HepG2 (cell line): ENCODE measurements around the gene IL1A. TPM values are rescaled to one million over a fixed set of nuclear protein-coding genes. Genes with fewer than 3 reads are reported as not detected.
A peak's percentile ranks its signal among the peaks of the same experiment; 100 is the strongest.

ENCODE experiments used
- ATM ChIP-seq: fragments of 450-650 bp; IDR thresholded peaks from 2 replicates; pipeline ENCODE4 v1.7.1; 2017; ENCODE audit warnings: mild to moderate bottlenecking, borderline replicate concordance
- BORCS8-MEF2B ChIP-seq: sonication (generic); formaldehyde crosslinking; IDR thresholded peaks from 2 replicates; pipeline ENCODE4 v1.8.0; 2022; ENCODE audit warnings: mild to moderate bottlenecking, missing genetic modification reagents
- CBX1 ChIP-seq: IDR thresholded peaks from one replicate; pipeline ENCODE4 v1.6.1; 2016; ENCODE audit warnings: antibody characterized with exemption, low read depth
- ELF4 ChIP-seq: sonication (generic); formaldehyde crosslinking; IDR thresholded peaks from 2 replicates; pipeline ENCODE4 v1.5.0; 2020; ENCODE audit warnings: missing genetic modification reagents, mild to moderate bottlenecking, moderate library complexity, borderline replicate concordance
- ETV5 ChIP-seq: IDR thresholded peaks from 2 replicates; pipeline ENCODE4 v1.6.1; 2018; ENCODE audit warnings: missing biosample characterization, missing genetic modification reagents, inconsistent platforms, borderline replicate concordance
- FOXK1 ChIP-seq: sonication (generic); formaldehyde crosslinking; IDR thresholded peaks from 2 replicates; pipeline ENCODE4 v1.4.0; 2020; ENCODE audit warnings: low read depth, missing genetic modification reagents, borderline replicate concordance
- MLLT10 ChIP-seq: sonication (generic); formaldehyde crosslinking; IDR thresholded peaks from 2 replicates; pipeline ENCODE4 v1.4.0; 2020; ENCODE audit warnings: missing genetic modification reagents
- POGZ ChIP-seq: sonication (generic); formaldehyde crosslinking; IDR thresholded peaks from 2 replicates; pipeline ENCODE4 v1.4.0; 2020; ENCODE audit warnings: mild to moderate bottlenecking, missing genetic modification reagents
- RXRB ChIP-seq: IDR thresholded peaks from 2 replicates; pipeline ENCODE4 v1.6.1; 2016; ENCODE audit warnings: borderline replicate concordance, missing genetic modification reagents, missing compliant biosample characterization
- TGIF2 ChIP-seq: IDR thresholded peaks from 2 replicates; pipeline ENCODE4 v1.6.1; 2016; ENCODE audit warnings: control low read depth, missing compliant biosample characterization
- ZFP1 ChIP-seq: IDR thresholded peaks from 2 replicates; pipeline ENCODE4 v1.6.1; 2016
- ZNF3 ChIP-seq: IDR thresholded peaks from 2 replicates; pipeline ENCODE4 v1.7.0; 2017; ENCODE audit warnings: inconsistent platforms
- ZNF496 ChIP-seq: sonication (generic); formaldehyde crosslinking; IDR thresholded peaks from 2 replicates; pipeline ENCODE4 v1.8.1; 2023; ENCODE audit warnings: mild to moderate bottlenecking, moderate library complexity, missing genetic modification reagents; ENCODE audit not compliant: insufficient replicate concordance
- ZNF549 ChIP-seq: sonication (generic); formaldehyde crosslinking; IDR thresholded peaks from 2 replicates; pipeline ENCODE4 v1.5.0; 2020; ENCODE audit warnings: missing genetic modification reagents
- polyA plus RNA-seq, 8 experiments: library from polyadenylated mRNA; depleted of rRNA in 3 of 8; stranded (reverse) in 7 of 8; unstranded in 1 of 8; fragments of >200 nt; fragmentation: Illumina TruSeq in 4 of 8; extraction: Trizol in 4 of 8; gene quantifications; 2 replicates each; pipeline versions ENCODE4 v1.2.1 to v1.2.3, GENCODE V29; 2011 to 2016; ENCODE audit warnings: low read depth in 4 of 8, missing spikeins in 1 of 8, mixed read lengths in 1 of 8; ENCODE audit not compliant: insufficient read depth in 1 of 8
- total RNA-seq, 5 experiments: library from RNA; depleted of rRNA; stranded (reverse); fragments of >200 nt; fragmentation: Illumina TruSeq; extraction: Trizol; gene quantifications; 2 replicates each; pipeline ENCODE4 v1.2.3, GENCODE V29; 2016; ENCODE audit warnings: low read depth in 1 of 5
- TF ChIP-seq, protein P1 (sequence below): sonication (generic); formaldehyde crosslinking; IDR thresholded peaks from 2 replicates; pipeline ENCODE4 v1.5.0; 2020; ENCODE audit warnings: mild to moderate bottlenecking, missing genetic modification reagents, borderline replicate concordance
- TF ChIP-seq, protein P2 (sequence below): sonication (generic); formaldehyde crosslinking; IDR thresholded peaks from 2 replicates; pipeline ENCODE4 v1.8.0; 2022; ENCODE audit warnings: mild to moderate bottlenecking, missing genetic modification reagents, moderate library complexity
- TF ChIP-seq, protein P3 (sequence below): sonication (generic); formaldehyde crosslinking; conservative IDR thresholded peaks from 2 replicates; pipeline ENCODE4 v1.8.0; 2022; ENCODE audit warnings: mild to moderate bottlenecking, moderate library complexity, missing genetic modification reagents
- TF ChIP-seq, protein P4 (sequence below): conservative IDR thresholded peaks from 2 replicates; pipeline ENCODE4 v1.6.1; 2018; ENCODE audit warnings: missing genetic modification reagents
- TF ChIP-seq, protein P5 (sequence below): sonication (generic); formaldehyde crosslinking; IDR thresholded peaks from 2 replicates; pipeline ENCODE4 v1.4.0; 2020; ENCODE audit warnings: missing genetic modification reagents

IL1A gene
- total and polyA plus RNA-seq, 2 of the 13 experiments (the other 11 are each of a cell fraction or from before 2014, with no cell fraction given), result not detected

DNA sequence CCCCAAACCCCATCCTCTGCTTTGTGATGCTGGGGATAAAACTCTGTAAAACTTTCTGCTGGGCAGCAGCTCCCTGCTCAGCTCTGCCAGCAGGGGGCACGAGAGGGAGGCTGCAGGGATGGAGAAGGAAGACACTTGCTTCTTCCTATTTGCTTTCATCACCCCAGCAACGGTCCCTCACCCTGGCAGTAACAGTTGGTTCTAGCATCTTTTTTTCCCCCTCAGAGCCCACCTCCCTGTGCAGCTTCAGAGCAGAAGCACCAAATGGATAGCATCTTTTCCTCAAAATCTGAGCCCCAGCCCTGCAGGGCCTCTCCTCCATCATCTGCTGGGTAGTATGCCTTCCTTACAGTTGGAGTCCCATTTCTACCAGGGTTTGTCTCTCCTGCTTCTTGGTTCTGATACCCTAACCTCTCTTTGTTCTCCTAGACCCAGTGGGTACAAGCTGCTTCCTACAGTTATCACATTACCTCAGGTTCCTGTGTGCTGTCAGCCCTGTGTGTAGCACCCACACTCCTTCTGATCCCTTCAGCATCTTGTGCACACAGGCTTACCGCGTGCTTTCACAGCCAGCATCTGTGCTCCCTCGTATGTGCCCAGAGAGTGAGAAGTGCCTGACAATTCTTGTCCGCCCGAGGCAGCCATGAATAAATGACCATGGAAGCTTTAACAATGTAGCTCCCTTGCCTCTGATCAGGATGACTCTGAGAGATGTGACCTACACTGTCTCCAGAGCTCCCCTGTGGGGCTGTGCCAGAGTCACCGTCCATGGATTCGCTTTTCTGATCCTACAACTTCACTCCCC, 34.3 kb downstream of the IL1A start (continued):
- TF ChIP-seq, protein P1, sequence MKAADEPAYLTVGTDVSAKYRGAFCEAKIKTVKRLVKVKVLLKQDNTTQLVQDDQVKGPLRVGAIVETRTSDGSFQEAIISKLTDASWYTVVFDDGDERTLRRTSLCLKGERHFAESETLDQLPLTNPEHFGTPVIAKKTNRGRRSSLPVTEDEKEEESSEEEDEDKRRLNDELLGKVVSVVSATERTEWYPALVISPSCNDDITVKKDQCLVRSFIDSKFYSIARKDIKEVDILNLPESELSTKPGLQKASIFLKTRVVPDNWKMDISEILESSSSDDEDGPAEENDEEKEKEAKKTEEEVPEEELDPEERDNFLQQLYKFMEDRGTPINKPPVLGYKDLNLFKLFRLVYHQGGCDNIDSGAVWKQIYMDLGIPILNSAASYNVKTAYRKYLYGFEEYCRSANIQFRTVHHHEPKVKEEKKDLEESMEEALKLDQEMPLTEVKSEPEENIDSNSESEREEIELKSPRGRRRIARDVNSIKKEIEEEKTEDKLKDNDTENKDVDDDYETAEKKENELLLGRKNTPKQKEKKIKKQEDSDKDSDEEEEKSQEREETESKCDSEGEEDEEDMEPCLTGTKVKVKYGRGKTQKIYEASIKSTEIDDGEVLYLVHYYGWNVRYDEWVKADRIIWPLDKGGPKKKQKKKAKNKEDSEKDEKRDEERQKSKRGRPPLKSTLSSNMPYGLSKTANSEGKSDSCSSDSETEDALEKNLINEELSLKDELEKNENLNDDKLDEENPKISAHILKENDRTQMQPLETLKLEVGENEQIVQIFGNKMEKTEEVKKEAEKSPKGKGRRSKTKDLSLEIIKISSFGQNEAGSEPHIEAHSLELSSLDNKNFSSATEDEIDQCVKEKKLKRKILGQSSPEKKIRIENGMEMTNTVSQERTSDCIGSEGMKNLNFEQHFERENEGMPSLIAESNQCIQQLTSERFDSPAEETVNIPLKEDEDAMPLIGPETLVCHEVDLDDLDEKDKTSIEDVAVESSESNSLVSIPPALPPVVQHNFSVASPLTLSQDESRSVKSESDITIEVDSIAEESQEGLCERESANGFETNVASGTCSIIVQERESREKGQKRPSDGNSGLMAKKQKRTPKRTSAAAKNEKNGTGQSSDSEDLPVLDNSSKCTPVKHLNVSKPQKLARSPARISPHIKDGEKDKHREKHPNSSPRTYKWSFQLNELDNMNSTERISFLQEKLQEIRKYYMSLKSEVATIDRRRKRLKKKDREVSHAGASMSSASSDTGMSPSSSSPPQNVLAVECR (CRISPR knock-in tag), result no peak; the same call in 1 of the 2 replicates
- TF ChIP-seq ATM (no peak), ZNF496 (CRISPR knock-in tag) (no peak), RXRB (CRISPR knock-in tag) (peak; percentile 65; the same call in 1 of the 2 replicates), ETV5 (CRISPR knock-in tag) (peak; percentile 20; the same call in 1 of the 2 replicates), POGZ (CRISPR knock-in tag) (no peak), MLLT10 (CRISPR knock-in tag) (no peak), ZFP1 (CRISPR knock-in tag) (no peak), ZNF549 (CRISPR knock-in tag) (no peak), FOXK1 (peak; percentile 28; the same call in 1 of the 2 replicates), ELF4 (CRISPR knock-in tag) (no peak), BORCS8-MEF2B (CRISPR knock-in tag) (no peak), CBX1 (no peak), TGIF2 (CRISPR knock-in tag) (peak; percentile 59; the same call in 1 of the 2 replicates), ZNF3 (no peak)
- TF ChIP-seq, protein P2, sequence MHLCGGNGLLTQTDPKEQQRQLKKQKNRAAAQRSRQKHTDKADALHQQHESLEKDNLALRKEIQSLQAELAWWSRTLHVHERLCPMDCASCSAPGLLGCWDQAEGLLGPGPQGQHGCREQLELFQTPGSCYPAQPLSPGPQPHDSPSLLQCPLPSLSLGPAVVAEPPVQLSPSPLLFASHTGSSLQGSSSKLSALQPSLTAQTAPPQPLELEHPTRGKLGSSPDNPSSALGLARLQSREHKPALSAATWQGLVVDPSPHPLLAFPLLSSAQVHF (CRISPR knock-in tag), result no peak
- TF ChIP-seq, protein P3, sequence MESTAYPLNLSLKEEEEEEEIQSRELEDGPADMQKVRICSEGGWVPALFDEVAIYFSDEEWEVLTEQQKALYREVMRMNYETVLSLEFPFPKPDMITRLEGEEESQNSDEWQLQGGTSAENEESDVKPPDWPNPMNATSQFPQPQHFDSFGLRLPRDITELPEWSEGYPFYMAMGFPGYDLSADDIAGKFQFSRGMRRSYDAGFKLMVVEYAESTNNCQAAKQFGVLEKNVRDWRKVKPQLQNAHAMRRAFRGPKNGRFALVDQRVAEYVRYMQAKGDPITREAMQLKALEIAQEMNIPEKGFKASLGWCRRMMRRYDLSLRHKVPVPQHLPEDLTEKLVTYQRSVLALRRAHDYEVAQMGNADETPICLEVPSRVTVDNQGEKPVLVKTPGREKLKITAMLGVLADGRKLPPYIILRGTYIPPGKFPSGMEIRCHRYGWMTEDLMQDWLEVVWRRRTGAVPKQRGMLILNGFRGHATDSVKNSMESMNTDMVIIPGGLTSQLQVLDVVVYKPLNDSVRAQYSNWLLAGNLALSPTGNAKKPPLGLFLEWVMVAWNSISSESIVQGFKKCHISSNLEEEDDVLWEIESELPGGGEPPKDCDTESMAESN (CRISPR knock-in tag), result no peak
- TF ChIP-seq, protein P4, sequence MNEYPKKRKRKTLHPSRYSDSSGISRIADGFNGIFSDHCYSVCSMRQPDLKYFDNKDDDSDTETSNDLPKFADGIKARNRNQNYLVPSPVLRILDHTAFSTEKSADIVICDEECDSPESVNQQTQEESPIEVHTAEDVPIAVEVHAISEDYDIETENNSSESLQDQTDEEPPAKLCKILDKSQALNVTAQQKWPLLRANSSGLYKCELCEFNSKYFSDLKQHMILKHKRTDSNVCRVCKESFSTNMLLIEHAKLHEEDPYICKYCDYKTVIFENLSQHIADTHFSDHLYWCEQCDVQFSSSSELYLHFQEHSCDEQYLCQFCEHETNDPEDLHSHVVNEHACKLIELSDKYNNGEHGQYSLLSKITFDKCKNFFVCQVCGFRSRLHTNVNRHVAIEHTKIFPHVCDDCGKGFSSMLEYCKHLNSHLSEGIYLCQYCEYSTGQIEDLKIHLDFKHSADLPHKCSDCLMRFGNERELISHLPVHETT, result no peak
- TF ChIP-seq, protein P5, sequence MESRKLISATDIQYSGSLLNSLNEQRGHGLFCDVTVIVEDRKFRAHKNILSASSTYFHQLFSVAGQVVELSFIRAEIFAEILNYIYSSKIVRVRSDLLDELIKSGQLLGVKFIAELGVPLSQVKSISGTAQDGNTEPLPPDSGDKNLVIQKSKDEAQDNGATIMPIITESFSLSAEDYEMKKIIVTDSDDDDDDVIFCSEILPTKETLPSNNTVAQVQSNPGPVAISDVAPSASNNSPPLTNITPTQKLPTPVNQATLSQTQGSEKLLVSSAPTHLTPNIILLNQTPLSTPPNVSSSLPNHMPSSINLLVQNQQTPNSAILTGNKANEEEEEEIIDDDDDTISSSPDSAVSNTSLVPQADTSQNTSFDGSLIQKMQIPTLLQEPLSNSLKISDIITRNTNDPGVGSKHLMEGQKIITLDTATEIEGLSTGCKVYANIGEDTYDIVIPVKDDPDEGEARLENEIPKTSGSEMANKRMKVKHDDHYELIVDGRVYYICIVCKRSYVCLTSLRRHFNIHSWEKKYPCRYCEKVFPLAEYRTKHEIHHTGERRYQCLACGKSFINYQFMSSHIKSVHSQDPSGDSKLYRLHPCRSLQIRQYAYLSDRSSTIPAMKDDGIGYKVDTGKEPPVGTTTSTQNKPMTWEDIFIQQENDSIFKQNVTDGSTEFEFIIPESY (CRISPR knock-in tag), result peak; percentile 55; the same call in 1 of the 2 replicates
